Activated CD8-positive, alpha-beta memory T cell treated with anti-CD3 and anti-CD28 coated beads for 36 hours (primary cell): ENCODE measurements around the gene TMEM179. TPM values are rescaled to one million over a fixed set of nuclear protein-coding genes. Genes with fewer than 3 reads are reported as not detected.
"Not testable (repeated sequence)": the region's sequence is repeated elsewhere in the genome, so short reads cannot be mapped to it uniquely, and the experiment has no call there.

Source experiments
- CTCF ChIA-PET: fragments of 350-600 bp; sonication (Branson Sonifier 250); formaldehyde crosslinking; loops from one replicate; lab custom pipeline; 2021; ENCODE audit warnings: antibody characterized with exemption; lab: Charles Lee
- POLR2A ChIA-PET: fragments of 350-600 bp; sonication (Branson Sonifier 250); formaldehyde crosslinking; loops from one replicate; lab custom pipeline; 2021; ENCODE audit warnings: antibody characterized with exemption; lab: Charles Lee
- total RNA-seq, 2 experiments: library from RNA; stranded (reverse); gene quantifications; one replicate each; pipeline ENCODE4 v1.2.3, GENCODE V29; 2021

Gene TMEM179
- total RNA-seq = not detected

DNA sequence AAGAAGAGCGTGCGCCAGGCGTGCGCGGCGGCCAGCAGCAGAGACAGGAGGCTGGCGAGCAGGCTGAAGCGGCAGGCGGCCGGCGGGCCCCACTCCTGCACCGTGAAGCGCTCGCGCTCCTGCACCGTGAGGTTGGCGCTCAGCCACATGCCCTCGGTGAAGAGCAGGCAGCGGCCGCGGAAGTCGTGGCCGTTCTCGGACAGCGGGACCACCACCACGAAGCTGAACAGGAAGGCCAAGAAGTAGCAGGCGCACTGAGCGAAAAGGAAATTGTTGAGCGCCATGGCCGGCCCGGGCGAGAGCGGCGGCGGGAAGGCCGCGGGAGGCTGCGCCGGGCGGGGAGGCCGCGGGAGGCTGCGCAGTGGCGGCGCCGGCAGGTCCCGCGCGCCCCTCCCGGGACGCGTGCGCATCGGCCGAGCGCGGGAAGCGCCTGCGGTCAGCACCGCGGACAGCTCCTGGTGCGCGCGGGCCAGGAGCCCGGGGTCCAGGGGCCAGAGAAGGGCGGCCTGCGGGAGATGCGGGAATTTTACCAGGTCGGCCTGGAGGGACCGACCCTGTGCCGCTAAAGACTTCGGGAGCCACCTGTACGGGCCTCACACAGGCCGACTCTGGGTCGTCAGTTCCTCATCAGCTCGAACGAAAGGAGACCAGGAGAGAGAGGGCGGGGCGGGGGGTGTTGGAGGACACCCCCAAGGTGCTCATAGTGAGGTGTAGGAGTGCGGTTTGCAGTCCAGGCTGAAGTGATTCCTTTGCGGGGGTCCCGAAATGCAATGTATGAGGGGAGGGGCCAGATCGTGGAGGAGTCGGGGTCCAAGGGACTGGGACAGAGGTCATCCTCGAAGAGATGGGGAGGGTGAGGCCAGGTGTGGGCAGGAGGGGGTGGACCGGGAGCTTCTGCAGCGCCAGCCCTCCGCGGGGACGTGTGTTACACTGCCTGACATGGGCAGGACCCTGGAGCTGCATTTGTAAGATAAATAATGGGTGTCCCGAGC, at the start of gene TMEM179:
Gene TMEM179 (minus strand): TSS at position 315 of the 992 bp plus-strand sequence. CDS start 31 bp downstream, at position 284.
- ChIA-PET CTCF (interaction anchor here (1.1 kb wide), 1 partner anchor 19 kb away, joined by 3 read pairs; no protein-coding TSS in a partner anchor), POLR2A (no interaction called here)

DNA sequence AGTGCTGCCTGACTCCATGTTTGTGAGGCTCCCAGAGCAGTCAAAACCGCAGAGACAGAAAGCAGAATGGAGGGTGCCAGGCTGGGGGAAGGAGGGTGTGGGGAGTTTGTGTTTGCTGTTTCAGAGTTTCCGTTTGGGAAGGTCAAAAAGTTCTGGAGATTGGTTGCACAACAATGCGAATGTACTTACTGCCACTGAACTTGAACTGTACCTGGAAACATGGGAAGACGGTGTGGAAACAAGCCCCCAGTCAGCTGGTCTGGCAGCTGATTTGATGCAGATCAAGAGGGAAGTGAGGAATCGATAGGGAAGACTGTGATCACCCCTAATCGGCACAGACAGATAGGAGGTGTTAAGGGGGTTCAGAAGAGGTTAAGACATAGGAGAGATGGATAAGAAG, 49.5 kb upstream of the TMEM179 start:
- ChIA-PET POLR2A (no interaction called here), CTCF (no interaction called here)

DNA sequence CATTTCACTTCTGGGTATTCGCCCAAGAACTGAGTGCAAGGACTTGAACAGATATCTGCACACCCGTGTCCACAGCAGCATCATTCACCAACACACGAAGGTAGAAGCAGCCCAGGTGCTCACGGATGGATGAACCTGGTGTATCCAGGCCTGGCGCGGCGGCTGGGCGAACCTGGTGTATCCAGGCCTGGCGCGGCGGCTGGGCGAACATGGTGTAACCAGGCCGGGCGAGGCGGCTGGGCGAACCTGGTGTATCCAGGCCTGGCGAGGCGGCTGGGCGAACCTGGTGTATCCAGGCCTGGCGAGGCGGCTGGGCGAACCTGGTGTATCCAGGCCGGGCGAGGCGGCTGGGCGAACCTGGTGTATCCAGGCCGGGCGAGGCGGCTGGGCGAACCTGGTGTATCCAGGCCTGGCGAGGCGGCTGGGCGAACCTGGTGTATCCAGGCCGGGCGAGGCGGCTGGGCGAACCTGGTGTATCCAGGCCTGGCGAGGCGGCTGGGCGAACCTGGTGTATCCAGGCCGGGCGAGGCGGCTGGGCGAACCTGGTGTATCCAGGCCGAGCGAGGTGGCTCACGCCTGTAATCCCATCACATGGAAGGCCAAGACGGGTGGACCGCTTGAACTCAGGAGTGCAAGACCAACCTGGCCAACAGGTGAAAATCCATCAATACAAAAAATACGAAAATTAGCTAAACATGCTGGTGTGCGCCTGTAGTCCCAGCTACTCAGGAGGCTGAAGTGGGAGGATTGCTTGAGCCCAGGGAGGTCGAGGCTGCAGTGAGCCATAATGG, 48.8 kb upstream of the TMEM179 start:
- POLR2A ChIA-PET = not testable (repeated sequence)
- CTCF ChIA-PET = interaction anchor here (0.9 kb wide), 1 partner anchor 56 kb away, joined by 3 read pairs; no protein-coding TSS in a partner anchor

DNA sequence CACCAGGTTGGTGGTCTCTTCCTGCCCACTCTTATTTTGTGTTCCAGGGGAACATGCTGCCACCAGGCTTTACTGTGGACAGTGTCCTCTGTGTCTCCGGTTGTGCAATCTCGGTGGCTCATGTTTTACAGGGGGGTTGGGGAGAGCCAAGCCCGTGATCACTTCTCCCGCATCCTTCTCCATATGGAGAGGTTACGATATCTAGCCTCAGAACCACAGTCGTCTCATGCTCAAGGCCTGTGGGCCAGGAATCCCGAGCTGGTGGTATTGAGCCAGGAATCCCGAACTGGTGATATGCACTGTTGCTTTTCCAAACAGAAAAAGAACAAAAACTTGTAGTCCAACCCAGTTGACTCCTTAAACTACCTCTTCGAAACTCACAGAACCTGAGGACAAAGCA, 47.8 kb upstream of the TMEM179 start:
- POLR2A ChIA-PET = no interaction called here
- CTCF ChIA-PET = interaction anchor here (0.9 kb wide), 1 partner anchor 57 kb away, joined by 3 read pairs; no protein-coding TSS in a partner anchor

DNA sequence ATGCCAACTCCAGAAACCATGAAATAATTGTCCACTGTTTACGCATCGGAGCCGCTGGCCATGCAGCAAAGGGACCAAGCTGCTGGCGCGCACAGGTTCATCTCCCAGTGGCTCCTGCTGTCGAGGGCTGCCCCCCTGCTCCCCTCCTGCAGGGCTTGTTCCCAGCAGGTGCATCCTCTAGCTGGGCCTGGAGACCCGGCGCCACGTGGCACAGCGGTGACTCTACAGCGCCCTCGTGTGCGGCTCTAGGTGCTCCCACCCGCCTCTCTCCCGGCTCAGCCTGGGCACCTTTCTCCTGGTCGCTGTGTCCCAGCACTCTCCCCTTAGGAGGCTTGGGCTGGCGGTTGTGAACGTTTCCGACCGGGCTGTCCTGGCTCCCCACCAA, 47.3 kb upstream of the TMEM179 start:
- POLR2A ChIA-PET = no interaction called here
- CTCF ChIA-PET = interaction anchor here (0.6 to 1.1 kb wide), 6 partner anchors 8 to 57 kb away, joined by 3 to 4 read pairs (median 4); no protein-coding TSS in a partner anchor

DNA sequence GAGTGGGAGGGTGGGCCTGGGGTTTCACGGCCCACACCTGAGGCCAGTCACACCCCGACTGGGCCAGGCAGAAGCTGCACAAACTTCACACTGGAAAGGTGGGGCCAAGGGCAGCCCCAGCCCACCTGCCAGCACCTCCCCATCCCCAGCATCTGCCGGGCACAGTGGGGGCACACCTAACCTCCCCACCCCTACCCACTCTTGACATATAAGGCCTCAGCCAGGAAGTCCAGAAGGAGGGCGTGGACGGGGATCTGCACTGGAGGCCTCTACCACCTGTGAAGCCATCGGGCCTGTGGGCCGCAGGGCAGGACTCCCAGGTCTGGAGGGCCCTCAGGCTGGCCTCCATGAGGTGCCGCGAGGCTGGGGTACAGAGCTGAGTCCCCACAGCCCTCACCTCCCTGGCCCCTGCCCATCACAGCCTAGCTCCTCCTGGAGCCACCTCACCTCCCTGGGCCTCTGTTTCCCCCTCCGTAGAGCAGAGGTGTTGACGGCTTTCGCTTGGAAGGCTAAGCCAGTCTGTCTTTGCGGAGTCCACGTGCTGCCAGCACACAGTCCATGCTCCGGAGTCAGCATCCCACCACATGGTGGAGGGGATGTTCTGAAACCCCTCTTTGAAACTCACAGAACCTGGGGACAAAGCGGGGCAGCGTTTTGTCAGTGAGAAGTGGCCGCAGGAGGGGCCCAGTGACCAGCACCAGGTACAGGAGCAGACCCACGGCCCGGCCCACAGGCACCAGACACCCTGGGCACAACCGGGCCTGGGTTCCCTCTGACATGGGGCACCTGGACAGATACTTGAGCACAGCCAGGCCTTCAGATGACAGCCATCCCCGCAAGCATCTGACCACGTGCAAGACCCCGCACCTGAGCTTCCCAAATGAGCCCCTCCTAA, 46.7 kb upstream of the TMEM179 start:
- CTCF ChIA-PET = interaction anchor here (0.6 to 1.1 kb wide), 6 partner anchors 9 to 58 kb away, joined by 3 to 4 read pairs (median 4); no protein-coding TSS in a partner anchor
- POLR2A ChIA-PET = no interaction called here

- POLR2A ChIA-PET = no interaction called here
- CTCF ChIA-PET = interaction anchor here (1.1 kb wide), 3 partner anchors 27 to 59 kb away, joined by 3 to 4 read pairs (median 3); no protein-coding TSS in a partner anchor
Measured at GRCh38 chr14:104650057-104650980, 45.7 kb upstream of the TMEM179 start.

GRCh38 chr14:104647467-104648043, 43.0 kb upstream of the TMEM179 start:
- POLR2A ChIA-PET = no interaction called here
- CTCF ChIA-PET = interaction anchor here (1.0 to 1.6 kb wide), 2 partner anchors 12 to 59 kb away, joined by 3 to 4 read pairs; no protein-coding TSS in a partner anchor

DNA sequence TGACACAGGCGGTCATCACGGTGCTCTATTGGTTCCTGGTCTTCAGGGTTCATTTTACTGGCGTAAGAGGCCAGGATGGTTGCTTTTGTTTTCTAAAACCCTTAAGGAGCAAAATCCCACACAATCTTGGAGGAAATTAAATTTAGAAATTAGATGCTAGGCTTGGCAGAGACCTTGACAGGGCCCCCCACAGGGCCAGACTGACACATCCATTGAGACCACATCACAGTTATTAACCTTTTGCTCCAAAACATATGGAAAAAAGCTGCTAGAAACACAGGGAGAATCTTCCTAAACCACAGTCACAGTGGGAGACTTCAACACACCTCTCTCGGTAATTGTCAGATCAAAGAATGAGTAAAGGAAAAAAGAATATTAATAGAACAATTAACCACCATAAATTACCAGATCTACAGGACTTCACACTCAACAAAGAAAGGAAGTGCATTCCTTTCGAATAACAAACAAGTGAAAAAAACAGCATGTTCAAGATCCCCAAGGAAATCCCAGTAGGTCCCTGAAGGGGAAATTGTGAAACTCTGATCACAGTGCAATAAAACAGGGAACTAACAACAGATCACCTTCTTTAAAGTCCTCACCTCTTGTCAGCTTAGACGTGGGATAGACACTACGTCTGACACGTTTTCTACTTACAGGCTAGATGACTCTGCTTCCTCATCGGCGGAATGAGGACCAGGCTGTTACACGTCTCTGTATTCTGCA, 40.2 kb upstream of the TMEM179 start:
- POLR2A ChIA-PET = interaction anchor here (0.5 kb wide), 1 partner anchor 1083 kb away, joined by 3 read pairs; no protein-coding TSS in a partner anchor
- CTCF ChIA-PET = no interaction called here

DNA sequence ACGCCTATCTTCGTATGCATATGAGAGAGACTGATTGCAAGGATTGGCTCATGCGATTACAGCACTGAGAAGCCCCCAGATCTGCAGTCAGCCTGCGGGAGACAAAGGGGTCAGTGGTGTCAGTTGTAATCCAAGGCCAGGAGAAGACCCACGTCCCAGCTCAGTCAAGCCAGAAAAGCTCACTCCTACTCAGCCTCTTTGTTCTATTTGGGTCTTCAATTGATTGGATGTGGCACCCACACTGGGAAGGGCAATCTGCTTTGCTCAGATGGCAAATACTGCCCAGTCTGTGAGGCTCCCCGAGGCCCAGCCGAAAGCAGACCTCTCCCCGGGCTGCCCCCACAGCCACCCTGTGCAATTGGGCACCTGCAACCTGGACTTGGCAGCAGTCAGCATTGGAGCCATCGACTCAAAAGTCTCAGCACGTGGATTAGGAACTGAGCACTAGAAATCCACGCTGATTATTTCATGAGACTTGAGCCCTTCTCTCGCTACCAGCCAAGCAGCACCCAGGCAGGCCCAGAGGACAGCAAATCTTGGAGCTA, 39.6 kb upstream of the TMEM179 start:
- ChIA-PET POLR2A (interaction anchor here (0.5 kb wide), 1 partner anchor 1083 kb away, joined by 3 read pairs; no protein-coding TSS in a partner anchor), CTCF (no interaction called here)

- POLR2A ChIA-PET = no interaction called here
- CTCF ChIA-PET = no interaction called here
Measured at GRCh38 chr14:104643306-104643705, 38.7 kb upstream of the TMEM179 start.

DNA sequence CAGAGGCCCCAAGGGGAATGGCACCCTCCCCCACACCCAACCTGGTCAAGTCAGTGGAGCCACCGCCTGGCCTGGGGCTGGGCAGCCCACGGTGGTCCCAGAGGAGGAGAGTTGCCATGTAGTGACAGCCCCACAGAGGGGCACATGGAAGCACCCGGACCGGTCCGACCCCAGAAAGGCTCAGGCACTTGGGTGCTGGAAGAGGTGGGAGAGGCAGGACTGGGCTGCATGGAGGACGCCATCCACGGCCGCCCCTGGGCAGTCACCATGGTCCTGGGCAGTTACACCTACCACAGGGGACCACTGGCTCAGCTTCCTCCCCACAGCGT, 37.9 kb upstream of the TMEM179 start:
- ChIA-PET POLR2A (no interaction called here), CTCF (no interaction called here)

DNA sequence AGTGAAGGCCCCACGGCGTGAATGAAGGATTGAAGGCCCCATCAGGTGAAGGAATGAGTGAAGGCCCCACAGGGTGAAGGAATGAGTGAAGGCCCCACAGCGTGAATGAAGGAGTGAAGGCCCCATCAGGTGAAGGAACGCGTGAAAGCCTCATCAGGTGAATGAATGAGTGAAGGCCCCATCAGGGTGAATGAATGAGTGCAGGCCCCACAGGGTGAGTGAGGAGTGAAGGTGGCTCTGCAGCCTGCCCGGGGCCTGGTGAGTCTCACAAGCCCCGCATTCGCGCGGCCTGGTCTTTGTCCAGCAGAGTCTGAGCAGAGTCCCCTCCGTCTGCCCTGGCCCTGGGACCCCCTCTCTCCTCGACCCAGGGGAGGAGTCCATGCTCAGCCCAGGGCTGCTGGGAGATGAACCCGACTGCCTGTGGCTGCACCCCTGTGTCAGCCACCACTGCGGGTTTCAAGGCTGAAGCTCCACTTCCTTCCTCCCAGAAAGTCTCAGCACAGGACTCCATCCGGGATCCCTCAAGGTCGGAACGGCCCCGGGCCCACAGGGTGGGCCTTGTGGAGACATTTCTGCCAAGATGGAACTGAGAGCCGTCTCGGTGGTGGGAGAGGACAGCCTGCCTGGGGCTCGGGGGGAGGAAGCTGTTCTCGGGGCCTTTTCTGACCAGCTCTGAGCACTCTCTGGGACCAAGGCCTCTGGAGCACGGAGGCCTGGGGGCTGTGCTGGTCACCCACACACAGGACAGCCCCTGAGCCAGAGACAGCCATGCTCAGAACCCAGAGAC, 37.4 kb upstream of the TMEM179 start:
- ChIA-PET POLR2A (no interaction called here), CTCF (no interaction called here)

DNA sequence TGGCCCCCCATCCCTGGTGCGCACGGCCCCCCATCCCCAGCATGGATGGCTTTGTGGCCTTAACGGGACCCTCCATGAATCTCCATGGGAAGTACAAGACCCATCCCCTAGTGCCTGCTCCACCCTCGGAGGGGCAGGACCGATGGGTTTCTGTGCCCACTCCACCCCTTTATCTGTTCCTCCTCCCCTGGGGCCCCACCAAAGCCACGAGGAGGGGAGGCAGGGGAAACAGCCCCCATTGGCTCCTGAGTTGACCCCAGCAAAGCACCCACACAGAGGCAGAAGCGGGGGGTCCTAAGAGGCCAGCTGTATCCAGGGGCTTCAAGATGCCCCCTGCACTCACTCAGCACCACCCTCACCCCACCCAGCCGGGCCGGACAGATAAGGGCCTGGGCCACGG, 36.1 kb upstream of the TMEM179 start:
- ChIA-PET CTCF (interaction anchor here (0.9 to 1.3 kb wide), 3 partner anchors 23 to 546 kb away, joined by 3 to 5 read pairs (median 4); no protein-coding TSS in a partner anchor), POLR2A (no interaction called here)

GRCh38 chr14:104639885-104640548, 35.4 kb upstream of the TMEM179 start:
- CTCF ChIA-PET = interaction anchor here (0.9 to 1.3 kb wide), 3 partner anchors 24 to 545 kb away, joined by 3 to 5 read pairs (median 4); no protein-coding TSS in a partner anchor
- POLR2A ChIA-PET = no interaction called here
